ENCODE data around the gene NAV3.

NAV3 gene

GRCh38 chr12:78210894-78211302 is 380.2 kb downstream of the NAV3 start:
- H3K4me3 ChIP-seq (replicated peaks; ENCODE audit: low read depth, low read length): no peak overlapping the region
- DNase-seq (ENCODE audit: extremely low read depth, low read depth): peak; percentile 87
- no peak for TF ChIP-seq CTCF (IDR thresholded peaks at IDR 0.05; ENCODE audit: low read depth, low read length, missing control alignments)

DNA sequence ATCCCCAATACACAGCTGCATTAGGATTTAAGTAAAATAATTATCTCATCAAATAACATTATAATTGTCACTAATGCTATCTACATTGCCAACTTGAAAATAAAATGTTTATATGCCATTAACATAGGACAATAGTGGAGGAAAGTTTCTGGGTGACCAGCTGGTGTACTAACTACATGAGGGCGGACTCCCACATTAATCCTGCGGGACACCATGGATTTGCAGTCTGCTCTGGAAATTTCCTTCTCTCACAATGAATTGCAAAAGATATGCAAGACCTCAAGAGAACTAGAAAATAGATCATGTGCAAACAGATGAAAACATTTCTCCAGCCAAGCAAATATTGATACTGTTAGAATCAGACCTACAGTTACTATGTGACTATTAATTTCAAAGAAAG is 390.1 kb downstream of the NAV3 start:
- DNase-seq (ENCODE audit: extremely low read depth, low read depth): no peak

DNA sequence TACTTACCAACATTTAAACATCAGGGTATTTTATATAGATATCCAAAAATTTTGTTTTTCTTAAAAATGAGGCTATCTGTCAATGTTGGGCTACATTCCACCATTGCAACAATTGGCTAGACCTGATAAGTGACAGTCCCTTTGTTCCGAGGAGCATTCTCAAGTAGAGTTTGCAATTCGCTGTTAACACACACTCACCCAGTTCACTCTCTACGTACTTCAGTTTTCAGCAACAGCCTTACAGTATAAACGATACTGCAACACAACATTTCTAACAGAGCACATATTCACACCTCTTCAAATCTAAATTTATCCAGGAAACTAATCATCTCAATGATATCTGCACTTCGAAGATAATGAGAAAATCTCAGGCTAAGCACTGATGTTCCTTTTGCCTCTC is 393.5 kb downstream of the NAV3 start:
- no peak overlapping the region for H3K4me3 ChIP-seq (replicated peaks; ENCODE audit: low read depth, low read length)
- no peak for DNase-seq (ENCODE audit: extremely low read depth, low read depth)
- TF ChIP-seq CTCF (IDR thresholded peaks at IDR 0.05; ENCODE audit: low read depth, low read length, missing control alignments): no peak

More for the DNA sequence above, 390.1 kb downstream of the NAV3 start:
- TF ChIP-seq CTCF (IDR thresholded peaks at IDR 0.05; ENCODE audit: low read depth, low read length, missing control alignments): no peak
- no peak overlapping the region for H3K4me3 ChIP-seq (replicated peaks; ENCODE audit: low read depth, low read length)

GRCh38 chr12:78226763-78227162 is 396.1 kb downstream of the NAV3 start:
- no peak for DNase-seq (ENCODE audit: extremely low read depth, low read depth)
- TF ChIP-seq CTCF (IDR thresholded peaks at IDR 0.05; ENCODE audit: low read depth, low read length, missing control alignments): no peak
- no peak overlapping the region for H3K4me3 ChIP-seq (replicated peaks; ENCODE audit: low read depth, low read length)

DNA sequence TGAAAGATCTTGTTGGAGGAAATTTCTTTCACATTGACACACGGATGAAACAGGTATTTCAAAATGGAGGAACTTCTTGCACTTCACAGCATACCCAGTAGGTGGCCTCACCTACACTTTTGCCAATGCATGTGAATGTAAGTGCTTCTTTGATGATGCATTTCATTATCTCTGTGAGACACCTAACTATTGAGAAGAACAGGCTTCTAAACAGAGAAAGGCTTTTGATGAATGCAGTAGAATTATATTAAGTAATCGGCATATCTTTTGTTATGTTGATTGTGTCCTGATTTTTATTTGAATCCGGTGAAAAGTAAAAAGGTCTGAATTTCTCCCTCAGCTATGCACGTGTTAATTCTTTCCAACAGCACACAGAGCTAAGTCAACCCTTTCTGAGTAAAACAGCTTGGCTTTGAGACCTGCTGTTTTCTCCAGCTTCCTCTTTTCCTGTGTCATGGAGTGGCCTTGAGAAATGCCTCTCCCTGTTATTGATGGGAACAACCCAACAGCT is 399.0 kb downstream of the NAV3 start:
- DNase-seq (ENCODE audit: extremely low read depth, low read depth): peak; percentile 21
- H3K4me3 ChIP-seq (replicated peaks; ENCODE audit: low read depth, low read length): no peak overlapping the region
- peak; percentile 60 for TF ChIP-seq CTCF (IDR thresholded peaks at IDR 0.05; ENCODE audit: low read depth, low read length, missing control alignments)

- no peak for TF ChIP-seq CTCF (IDR thresholded peaks at IDR 0.05; ENCODE audit: low read depth, low read length, missing control alignments)
- DNase-seq (ENCODE audit: extremely low read depth, low read depth): no peak
- no peak overlapping the region for H3K4me3 ChIP-seq (replicated peaks; ENCODE audit: low read depth, low read length)
These were observed 402.1 kb downstream of the NAV3 start for GRCh38 chr12:78232756-78233155.

- no peak for DNase-seq (ENCODE audit: extremely low read depth, low read depth)
- H3K4me3 ChIP-seq (replicated peaks; ENCODE audit: low read depth, low read length): no peak overlapping the region
- no peak for TF ChIP-seq CTCF (IDR thresholded peaks at IDR 0.05; ENCODE audit: low read depth, low read length, missing control alignments)
These were observed 405.6 kb downstream of the NAV3 start for GRCh38 chr12:78236264-78236663.
